Upper lobe of left lung (tissue), 4 donors: Measurements from ENCODE around the gene ITGB3.

ENCODE experiments used
- CTCF ChIP-seq, 6 experiments: fragments of 450-650 bp in 4 of 6; fragments of 200-600 bp in 2 of 6; sonication (generic) in 2 of 6; IDR thresholded peaks; one replicate each; pipeline ENCODE4 v1.5.1; 2016 to 2019; ENCODE audit warnings: antibody characterized with exemption in 6 of 6
- POLR2A ChIP-seq, 4 donors: fragments of 450-650 bp; IDR thresholded peaks; one replicate each; pipeline ENCODE4 v1.5.1; 2016 to 2017; ENCODE audit warnings: antibody characterized with exemption in 4 of 4, mild to moderate bottlenecking in 2 of 4
- POLR2AphosphoS5 ChIP-seq, 2 donors: sonication (generic); formaldehyde crosslinking; IDR thresholded peaks; one replicate each; pipeline ENCODE4 v1.5.1; 2017; ENCODE audit warnings: antibody characterized with exemption in 2 of 2

- TF ChIP-seq CTCF (IDR thresholded peaks at IDR 0.05) = no peak
- TF ChIP-seq POLR2AphosphoS5 (IDR thresholded peaks at IDR 0.05) = no peak
- TF ChIP-seq POLR2A (IDR thresholded peaks at IDR 0.05) = no peak
These were observed 56.6 kb downstream of the ITGB3 start for GRCh38 chr17:47310186-47310733.
